Posterior cingulate gyrus (tissue), 11 donors: Measurements from ENCODE around the gene AP4B1.

ENCODE experiments used
- DNase-seq, 10 donors: peaks; one replicate each; pipeline versions ENCODE4 v3.0.0 to v3.0.0-alpha.2; 2020 to 2021; ENCODE audit warnings: mixed read lengths in 3 of 10
- intact Hi-C: fragments of 100-400 bp; cut with DNase I; formaldehyde crosslinking; loops from one replicate; pipeline ENCODE4 v1.15.1; 2023

Gene AP4B1

DNA sequence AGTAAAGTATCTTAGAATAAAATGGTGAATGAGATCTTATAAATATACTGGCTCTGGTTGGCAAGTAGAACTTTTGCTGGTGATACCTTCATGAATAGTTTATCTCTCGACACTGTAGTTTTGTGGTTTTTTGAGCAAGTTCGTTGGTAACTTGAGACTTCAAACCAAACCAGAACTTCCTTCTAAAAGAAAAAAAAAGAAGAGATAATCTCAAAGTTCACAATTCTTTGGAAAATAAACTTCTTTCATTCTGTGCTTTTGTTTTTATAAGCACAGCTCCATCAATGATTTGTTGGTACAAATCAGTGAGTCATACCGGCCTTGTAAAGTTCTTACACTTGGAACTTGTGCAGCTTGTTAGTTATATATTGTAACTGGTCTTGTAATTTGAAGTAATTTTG, 26.9 kb upstream of the AP4B1 start:
- intact Hi-C loops, result no loop called here
- no peak for DNase-seq

DNA sequence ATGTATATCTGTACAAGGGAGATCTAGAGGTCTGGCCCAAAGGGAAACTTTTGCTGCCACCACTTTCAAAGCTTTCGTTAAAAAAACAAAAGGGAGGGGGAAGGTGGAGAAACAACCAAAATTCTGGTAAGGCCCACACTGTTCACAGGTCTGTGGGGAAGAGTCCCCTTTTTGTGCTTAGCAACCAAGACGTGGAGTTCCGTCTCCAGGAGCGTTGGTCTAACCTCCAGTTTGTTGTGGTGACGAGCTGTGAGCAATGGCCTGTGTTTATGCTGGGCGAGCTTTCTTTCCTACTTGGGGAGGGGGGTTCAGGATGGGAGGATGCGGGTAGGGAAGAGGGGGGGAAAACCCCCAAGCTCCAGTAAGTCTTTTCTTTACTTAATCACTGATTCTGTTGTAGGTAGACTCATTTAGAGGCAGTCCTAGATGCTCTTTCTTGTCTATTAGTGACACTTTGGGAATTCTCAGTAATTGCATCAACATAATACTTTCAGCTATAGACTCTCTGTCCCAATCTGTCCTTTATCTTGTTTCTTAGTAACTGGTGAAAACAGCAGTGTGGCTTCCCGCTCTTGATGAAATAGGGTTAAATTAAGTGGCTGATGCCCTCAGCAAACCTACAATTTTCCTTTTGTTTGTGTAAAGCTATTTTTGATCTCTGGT, 26.0 kb upstream of the AP4B1 start:
- no peak for DNase-seq
- intact Hi-C loops, result no loop called here

- DNase-seq, result peak in 8 of 10 donors; percentile 22 to 89 (median 32)
- intact Hi-C loops, result loop anchor here (1.0 kb wide), 2 partner anchors 25 to 118 kb away; partner anchors contain the start of genes DCLRE1B and RSBN1
These were observed 25.3 kb upstream of the AP4B1 start for GRCh38 chr1:113929750-113930498.

DNA sequence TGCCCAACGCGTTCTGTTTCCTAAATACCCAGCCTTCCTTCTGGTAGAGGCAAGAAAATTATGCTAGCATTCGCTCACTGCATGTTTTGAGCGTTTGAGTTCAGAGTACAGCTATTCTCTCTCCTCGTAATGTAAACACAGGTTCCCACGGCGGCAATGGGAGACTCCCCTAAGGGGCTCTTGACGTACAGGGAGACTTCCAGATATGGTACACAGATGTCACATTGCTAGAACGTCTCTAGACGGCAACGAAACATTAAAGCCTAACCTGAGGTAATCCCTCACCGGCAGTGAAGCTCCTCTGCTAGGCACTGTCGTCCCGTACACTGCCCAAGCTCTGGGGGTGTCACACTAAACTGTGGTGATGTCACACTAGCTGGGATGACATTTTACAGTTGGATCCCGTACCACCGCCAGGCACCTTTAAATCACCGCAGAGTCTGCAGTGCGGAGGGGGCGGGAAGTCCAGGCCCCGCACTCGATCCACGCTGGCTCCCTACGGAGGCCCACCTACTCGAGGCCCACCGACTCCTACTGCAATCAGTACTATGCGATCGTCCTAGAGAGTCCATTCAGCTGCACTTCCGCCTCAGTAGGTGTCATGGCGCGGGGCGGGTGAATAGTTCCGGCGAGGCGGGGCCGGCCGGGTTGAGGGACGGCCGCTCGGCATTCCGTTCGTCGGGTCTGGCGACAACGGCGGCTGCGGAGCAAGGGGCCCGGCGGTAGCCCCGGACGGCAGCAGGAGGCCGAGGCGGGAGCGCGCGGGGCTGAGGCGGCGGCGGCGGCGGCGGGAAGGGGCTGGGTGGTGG, 24.5 kb upstream of the AP4B1 start, which contains the start of gene HIPK1:
Gene HIPK1 (plus strand): TSS at position 384 of the 809 bp plus-strand sequence.
- DNase-seq, result peak; percentile 90 to 99 (median 94)
- intact Hi-C loops, result loop anchor here (1.0 kb wide), 2 partner anchors 24 to 117 kb away; partner anchors contain the start of genes DCLRE1B and RSBN1

DNA sequence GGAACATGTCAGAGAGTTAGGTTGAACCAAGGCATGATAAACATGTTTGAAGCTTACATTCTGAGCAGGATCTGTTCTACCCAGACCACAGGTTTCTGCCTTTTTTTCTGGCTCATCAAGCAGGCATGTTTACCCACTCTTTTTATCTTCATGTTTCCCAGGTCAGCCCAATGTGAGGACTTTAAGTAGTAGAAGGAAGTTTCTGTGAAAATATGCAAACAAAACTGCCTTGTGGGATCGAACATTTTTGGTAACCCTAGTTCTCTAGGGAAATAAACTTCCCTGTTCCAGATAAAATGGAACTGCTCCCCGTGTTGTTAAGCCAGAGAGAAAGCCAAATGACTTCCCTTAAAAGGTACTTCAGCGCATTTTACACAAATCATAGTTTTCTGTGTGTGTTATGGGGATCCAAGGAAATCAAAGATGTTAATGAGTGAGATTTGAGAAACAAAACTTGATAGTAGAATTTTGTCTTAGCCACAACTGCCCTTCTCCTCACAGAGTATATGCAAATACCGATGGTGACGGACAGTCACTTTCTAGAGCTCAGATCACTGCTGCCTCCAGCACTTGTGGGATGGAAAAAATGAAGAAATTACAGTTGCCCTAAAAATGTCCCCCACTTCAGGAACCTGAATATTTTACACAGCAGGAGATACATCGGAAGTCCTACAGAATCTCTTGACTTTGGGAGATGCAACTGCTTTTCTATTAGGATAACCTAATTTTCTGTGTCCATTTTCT, 23.8 kb upstream of the AP4B1 start:
- intact Hi-C loops, result no loop called here

GRCh38 chr1:113924473-113924872, 19.9 kb upstream of the AP4B1 start:
- intact Hi-C loops, result no loop called here
- no peak for DNase-seq

More for the DNA sequence above, 23.8 kb upstream of the AP4B1 start:
- no peak for DNase-seq

GRCh38 chr1:113922957-113923356, 18.4 kb upstream of the AP4B1 start:
- intact Hi-C loops, result no loop called here

DNA sequence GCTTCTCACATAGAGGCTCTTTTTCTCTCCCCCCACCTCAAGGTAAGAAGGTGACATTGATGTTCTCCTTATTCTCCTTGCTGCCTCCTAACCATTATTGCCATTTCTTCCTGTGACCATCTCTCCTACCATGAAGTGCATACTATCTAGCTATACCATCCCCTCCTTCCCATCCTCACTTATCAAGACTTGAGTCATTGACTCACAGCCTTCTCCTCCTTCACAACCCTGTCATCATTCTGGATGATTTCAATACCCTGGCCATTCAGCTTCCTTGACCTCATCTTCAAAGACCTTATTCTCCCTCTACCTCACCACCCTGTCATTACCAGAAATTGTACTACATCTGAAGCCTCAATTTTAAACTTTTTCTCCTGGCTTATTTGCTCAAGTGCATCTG, 13.6 kb upstream of the AP4B1 start:
- DNase-seq, result no peak
- intact Hi-C loops, result no loop called here

More at GRCh38 chr1:113922957-113923356, 18.4 kb upstream of the AP4B1 start:
- no peak for DNase-seq

DNA sequence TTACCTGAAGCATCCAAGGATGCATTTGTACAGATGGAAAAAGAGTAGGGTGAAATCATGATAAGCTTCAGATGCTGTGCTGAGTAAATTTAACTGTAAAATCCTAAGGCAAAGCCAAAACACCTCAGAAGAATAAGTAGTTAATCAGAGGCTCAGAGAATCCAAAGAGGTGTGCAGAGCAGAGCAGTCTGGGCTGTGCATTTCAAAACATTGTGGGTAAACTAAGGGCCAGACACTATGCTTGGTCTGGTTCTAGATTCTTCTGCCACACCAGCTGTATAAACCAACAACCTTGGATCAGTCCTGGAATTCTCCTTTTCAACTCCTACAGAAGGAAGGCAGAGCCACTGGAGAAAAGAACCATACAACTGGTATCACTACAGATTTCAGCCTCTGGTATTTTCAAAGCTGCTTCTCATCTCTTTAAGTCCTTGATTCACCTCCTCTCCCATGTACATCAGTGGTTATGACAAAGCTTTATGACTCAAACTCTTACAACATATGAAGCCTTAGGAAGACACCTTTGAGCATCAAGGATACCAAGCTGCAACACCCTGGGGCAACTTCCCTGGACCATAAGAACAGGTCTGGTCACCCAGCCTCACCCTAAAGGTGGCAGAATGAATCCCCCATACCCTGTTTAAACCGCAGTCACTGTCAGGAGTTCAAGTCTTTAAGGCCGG, 12.9 kb upstream of the AP4B1 start:
- no peak for DNase-seq
- intact Hi-C loops, result no loop called here

GRCh38 chr1:113916974-113917373, 12.4 kb upstream of the AP4B1 start:
- intact Hi-C loops, result no loop called here
- no peak for DNase-seq

- intact Hi-C loops, result no loop called here
These were observed 9.5 kb upstream of the AP4B1 start for GRCh38 chr1:113913887-113914664.

DNA sequence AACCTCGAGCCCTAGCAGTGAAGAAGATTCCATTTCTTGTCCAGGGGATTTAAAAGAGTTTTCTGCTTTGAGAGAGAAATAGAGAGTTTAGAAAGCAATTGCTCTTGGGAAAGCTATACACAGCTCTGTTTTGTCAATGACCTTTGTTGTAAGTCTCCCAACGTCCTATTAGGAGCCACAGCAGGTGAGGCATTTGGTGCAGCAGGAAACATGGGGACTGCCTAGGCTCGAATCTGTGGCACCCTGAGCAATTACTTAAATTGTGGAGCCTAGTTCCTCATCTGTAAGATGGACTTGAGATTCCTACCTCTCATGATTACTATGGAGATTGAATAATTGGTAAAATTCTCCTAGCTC, 8.7 kb upstream of the AP4B1 start:
- intact Hi-C loops, result no loop called here
- DNase-seq, result no peak

More at GRCh38 chr1:113913887-113914664, 9.5 kb upstream of the AP4B1 start:
- DNase-seq, result no peak

- DNase-seq, result peak in 1 of 10 donors; percentile 16
- intact Hi-C loops, result no loop called here
These were observed 8.2 kb upstream of the AP4B1 start for GRCh38 chr1:113912594-113913311.

DNA sequence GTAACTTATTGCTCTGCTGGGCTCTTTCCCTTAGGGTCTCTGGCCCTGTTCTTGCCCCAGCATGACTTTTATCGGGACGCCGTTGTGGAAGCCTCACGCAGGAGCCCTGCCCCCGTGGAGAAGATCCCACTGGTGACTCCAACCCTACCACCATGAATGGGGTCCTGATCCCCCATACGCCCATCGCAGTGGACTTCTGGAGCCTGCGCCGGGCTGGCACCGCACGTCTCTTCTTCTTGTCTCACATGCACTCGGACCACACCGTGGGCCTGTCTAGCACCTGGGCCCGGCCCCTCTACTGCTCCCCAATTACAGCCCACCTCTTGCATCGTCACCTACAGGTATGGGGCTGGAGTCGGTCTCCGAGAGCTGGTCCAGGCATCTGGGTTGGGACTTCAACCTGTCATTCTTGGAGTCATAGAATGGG, 849 bp upstream of the AP4B1 start:
- intact Hi-C loops, result loop anchor here (1.0 to 2.0 kb wide), 3 partner anchors 24 to 93 kb away; partner anchors contain the start of genes HIPK1 and RSBN1
- no peak for DNase-seq

DNA sequence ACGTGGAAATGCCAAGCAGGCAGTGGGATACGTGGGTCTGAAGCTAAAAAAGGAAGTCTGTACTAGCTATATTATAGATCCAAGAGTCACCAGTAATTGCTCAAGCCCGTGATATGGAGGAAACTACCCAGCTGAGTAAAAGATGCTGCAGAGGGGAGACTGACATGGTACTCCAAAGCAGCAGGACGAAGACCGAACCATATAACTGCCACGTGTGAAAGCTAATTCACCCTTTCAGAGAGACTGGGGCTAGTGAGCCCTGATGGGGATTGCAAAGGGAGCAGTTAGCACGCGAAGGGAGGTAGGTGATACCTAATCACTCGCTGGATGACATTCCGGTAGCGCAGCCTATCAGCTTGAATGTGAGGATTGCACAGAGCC, 316 bp downstream of the AP4B1 start:
- intact Hi-C loops, result loop anchor here (2.0 kb wide), 1 partner anchor 69 kb away; no protein-coding TSS in a partner anchor

GRCh38 chr1:113903501-113904292, 902 bp downstream of the AP4B1 start:
- no peak for DNase-seq
- intact Hi-C loops, result loop anchor here (2.0 kb wide), 1 partner anchor 69 kb away; no protein-coding TSS in a partner anchor

More for the DNA sequence above, 316 bp downstream of the AP4B1 start:
- no peak for DNase-seq

GRCh38 chr1:113901191-113901590, 3.4 kb downstream of the AP4B1 start:
- intact Hi-C loops, result no loop called here
- DNase-seq, result no peak
